Fibroblast of lung (primary cell): ENCODE measurements around the gene SSBP3. TPM values are rescaled to one million over a fixed set of nuclear protein-coding genes. Genes with fewer than 3 reads are reported as not detected.

Source experiments
- DNase-seq, 2 donors: peaks; one replicate each; pipeline versions ENCODE4 v3.0.0 to v3.0.0-alpha.2; 2010; ENCODE audit warnings: low read depth in 2 of 2
- H2AFZ ChIP-seq: 2 replicates; pipeline ENCODE4 v1.5.1; 2012; ENCODE audit warnings: low read length, control low read depth, inconsistent platforms
- H3K27ac ChIP-seq: 2 replicates; pipeline ENCODE4 v1.5.1; 2011; ENCODE audit warnings: low read length, control low read depth; ENCODE audit not compliant: insufficient read depth
- H3K27me3 ChIP-seq: 2 replicates; pipeline ENCODE4 v1.5.1; 2011; ENCODE audit warnings: mild to moderate bottlenecking, low read length; ENCODE audit not compliant: control insufficient read depth, insufficient read depth
- H3K36me3 ChIP-seq: 2 replicates; pipeline ENCODE4 v1.5.1; 2011; ENCODE audit warnings: low read length; ENCODE audit not compliant: control insufficient read depth, insufficient read depth
- H3K4me1 ChIP-seq: 2 replicates; pipeline ENCODE4 v1.5.1; 2011; ENCODE audit warnings: low read length; ENCODE audit not compliant: control insufficient read depth, insufficient read depth; ENCODE audit errors: extremely low read depth
- H3K4me2 ChIP-seq: 2 replicates; pipeline ENCODE4 v1.5.1; 2011; ENCODE audit warnings: low read length, control low read depth; ENCODE audit not compliant: insufficient read depth; ENCODE audit errors: extremely low read depth
- H3K4me3 ChIP-seq, 4 experiments: fragments of 200-600 bp in 1 of 4; sonication (generic) in 1 of 4; replicated peaks in 1 of 4; 2 replicates each; pipeline ENCODE4 v1.5.1; 2011 to 2016; ENCODE audit warnings: low read length in 4 of 4, low read depth in 3 of 4, mild to moderate bottlenecking in 3 of 4, control low read depth in 2 of 4, inconsistent platforms in 1 of 4, mixed read lengths in 1 of 4; ENCODE audit not compliant: insufficient read depth in 1 of 4; ENCODE audit errors: control extremely low read depth in 1 of 4
- H3K79me2 ChIP-seq: 2 replicates; pipeline ENCODE4 v1.5.1; 2012; ENCODE audit warnings: mild to moderate bottlenecking, low read length, inconsistent platforms; ENCODE audit not compliant: control insufficient read depth, insufficient read depth
- H3K9ac ChIP-seq: 2 replicates; pipeline ENCODE4 v1.5.1; 2011; ENCODE audit warnings: mild to moderate bottlenecking, low read length, control low read depth; ENCODE audit not compliant: insufficient read depth
- H3K9me3 ChIP-seq: 2 replicates; pipeline ENCODE4 v1.5.1; 2012; ENCODE audit warnings: low read depth, low read length; ENCODE audit not compliant: control insufficient read depth, insufficient read depth
- H4K20me1 ChIP-seq: 2 replicates; pipeline ENCODE4 v1.5.1; 2011; ENCODE audit warnings: low read length; ENCODE audit not compliant: control insufficient read depth, insufficient read depth; ENCODE audit errors: extremely low read depth
- EZH2 ChIP-seq: IDR thresholded peaks from 2 replicates; pipeline ENCODE4 v1.5.1; 2012; ENCODE audit warnings: low read length, control low read depth, mild to moderate bottlenecking; ENCODE audit errors: missing control alignments
- polyA plus RNA-seq, 2 donors: library from polyadenylated mRNA; depleted of rRNA in 1 of 2; stranded (reverse) in 1 of 2; unstranded in 1 of 2; fragments of >200 nt; gene quantifications; 2 replicates each; pipeline ENCODE4 v1.2.1, GENCODE V29; 2011 to 2012; ENCODE audit warnings: missing spikeins in 1 of 2
- total RNA-seq: library from RNA; depleted of rRNA; stranded (reverse); fragments of >200 nt; gene quantifications from 2 replicates; pipeline ENCODE4 v1.2.1, GENCODE V29; 2014
- TF ChIP-seq, protein P1 (sequence below), 2 donors: IDR thresholded peaks in 1 of 2; conservative IDR thresholded peaks in 1 of 2; 1 replicate in 1 of 2; 2 replicates in 1 of 2; pipeline ENCODE4 v1.5.1; 2011 to 2012; ENCODE audit warnings: low read length in 2 of 2, control low read depth in 1 of 2, inconsistent platforms in 1 of 2, low read depth in 1 of 2, mild to moderate bottlenecking in 1 of 2

Gene SSBP3
- total and polyA plus RNA-seq, 2 donors (not counting 1 experiment from before 2014, with no cell fraction given): 9.4 to 26.4 TPM

DNA sequence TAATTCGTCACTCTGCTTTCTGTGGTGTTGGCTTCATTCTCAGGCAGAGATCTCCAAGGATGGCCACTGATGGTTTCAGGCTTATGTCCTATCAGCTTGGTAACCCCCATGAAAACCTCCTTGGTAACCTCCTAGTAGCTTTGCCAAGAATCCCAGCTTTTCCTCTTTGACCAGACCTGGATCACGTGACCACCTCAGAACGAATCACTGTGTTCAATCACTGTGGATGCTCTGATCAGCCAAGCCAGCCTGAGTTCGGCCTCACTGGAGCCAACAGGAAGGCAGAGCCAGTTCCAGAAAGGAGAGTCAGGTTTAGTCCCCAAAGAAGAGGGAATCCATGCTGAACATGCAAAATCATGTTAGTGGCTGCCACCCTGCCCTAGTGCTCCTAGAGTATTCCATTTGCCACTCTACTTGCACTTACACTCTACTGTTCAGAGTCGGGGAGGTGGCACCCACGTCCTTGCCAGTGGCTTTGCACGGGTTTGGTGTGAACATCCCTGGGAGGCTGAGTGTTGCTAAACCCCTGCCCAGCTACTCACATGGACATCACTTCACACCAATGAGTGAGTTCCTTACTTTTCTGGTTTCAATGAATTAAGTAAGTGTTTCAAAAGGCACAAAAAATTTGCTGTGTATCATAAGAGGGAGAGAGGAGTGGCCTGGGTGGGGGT, 33.5 kb upstream of the SSBP3 start:
- H3K4me1 ChIP-seq: no peaks in the 10 kb centered on the region
- no peaks in the 10 kb centered on the region for H3K79me2 ChIP-seq
- no peaks in the 10 kb centered on the region for H3K9me3 ChIP-seq
- H3K9ac ChIP-seq: no peak overlapping the region
- DNase-seq: no peak
- H3K4me3 ChIP-seq: no peak overlapping the region
- no peak overlapping the region for H3K4me2 ChIP-seq
- no peaks in the 10 kb centered on the region for H3K27me3 ChIP-seq
- no peak overlapping the region for H2AFZ ChIP-seq
- H3K27ac ChIP-seq: no peak overlapping the region
- TF ChIP-seq EZH2: no peak
- TF ChIP-seq, protein P1, sequence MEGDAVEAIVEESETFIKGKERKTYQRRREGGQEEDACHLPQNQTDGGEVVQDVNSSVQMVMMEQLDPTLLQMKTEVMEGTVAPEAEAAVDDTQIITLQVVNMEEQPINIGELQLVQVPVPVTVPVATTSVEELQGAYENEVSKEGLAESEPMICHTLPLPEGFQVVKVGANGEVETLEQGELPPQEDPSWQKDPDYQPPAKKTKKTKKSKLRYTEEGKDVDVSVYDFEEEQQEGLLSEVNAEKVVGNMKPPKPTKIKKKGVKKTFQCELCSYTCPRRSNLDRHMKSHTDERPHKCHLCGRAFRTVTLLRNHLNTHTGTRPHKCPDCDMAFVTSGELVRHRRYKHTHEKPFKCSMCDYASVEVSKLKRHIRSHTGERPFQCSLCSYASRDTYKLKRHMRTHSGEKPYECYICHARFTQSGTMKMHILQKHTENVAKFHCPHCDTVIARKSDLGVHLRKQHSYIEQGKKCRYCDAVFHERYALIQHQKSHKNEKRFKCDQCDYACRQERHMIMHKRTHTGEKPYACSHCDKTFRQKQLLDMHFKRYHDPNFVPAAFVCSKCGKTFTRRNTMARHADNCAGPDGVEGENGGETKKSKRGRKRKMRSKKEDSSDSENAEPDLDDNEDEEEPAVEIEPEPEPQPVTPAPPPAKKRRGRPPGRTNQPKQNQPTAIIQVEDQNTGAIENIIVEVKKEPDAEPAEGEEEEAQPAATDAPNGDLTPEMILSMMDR (conservative IDR thresholded peaks at IDR 0.05 in 1 of 2, IDR thresholded peaks at IDR 0.05 in 1 of 2; ENCODE audit: low read depth in 1 of 2, low read length in 2 of 2): no peak
- no peaks in the 10 kb centered on the region for H4K20me1 ChIP-seq
- no peaks in the 10 kb centered on the region for H3K36me3 ChIP-seq

DNA sequence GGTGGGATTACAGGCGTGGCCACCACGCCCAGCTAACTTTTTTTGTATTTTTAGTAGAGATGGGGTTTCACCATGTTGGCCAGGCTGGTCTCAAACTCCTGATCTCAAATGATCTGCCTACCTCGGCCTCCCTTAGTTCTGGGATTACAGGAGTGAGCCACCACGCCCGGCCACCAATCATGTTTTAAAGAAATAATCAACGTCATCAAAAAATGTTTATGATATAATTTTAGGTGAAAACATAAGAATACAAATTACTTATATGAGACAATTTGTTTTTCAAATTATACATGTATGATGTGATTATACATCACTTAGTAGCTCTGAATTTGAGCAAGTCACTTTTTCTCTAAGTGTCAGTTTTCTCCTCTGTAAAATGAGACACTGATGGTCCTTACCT, 31.6 kb upstream of the SSBP3 start:
- Histone ChIP-seq H2AFZ (no peak overlapping the region), H4K20me1 (no peaks in the 10 kb centered on the region), H3K4me1 (no peaks in the 10 kb centered on the region), H3K9ac (no peak overlapping the region), H3K9me3 (no peaks in the 10 kb centered on the region), H3K27me3 (no peaks in the 10 kb centered on the region), H3K27ac (no peak overlapping the region), H3K36me3 (no peaks in the 10 kb centered on the region), H3K4me2 (no peak overlapping the region), H3K79me2 (no peaks in the 10 kb centered on the region), H3K4me3 (no peak overlapping the region)
- DNase-seq: no peak
- TF ChIP-seq EZH2: no peak
- TF ChIP-seq, protein P1 (conservative IDR thresholded peaks at IDR 0.05 in 1 of 2, IDR thresholded peaks at IDR 0.05 in 1 of 2; ENCODE audit: low read depth in 1 of 2, low read length in 2 of 2): no peak

DNA sequence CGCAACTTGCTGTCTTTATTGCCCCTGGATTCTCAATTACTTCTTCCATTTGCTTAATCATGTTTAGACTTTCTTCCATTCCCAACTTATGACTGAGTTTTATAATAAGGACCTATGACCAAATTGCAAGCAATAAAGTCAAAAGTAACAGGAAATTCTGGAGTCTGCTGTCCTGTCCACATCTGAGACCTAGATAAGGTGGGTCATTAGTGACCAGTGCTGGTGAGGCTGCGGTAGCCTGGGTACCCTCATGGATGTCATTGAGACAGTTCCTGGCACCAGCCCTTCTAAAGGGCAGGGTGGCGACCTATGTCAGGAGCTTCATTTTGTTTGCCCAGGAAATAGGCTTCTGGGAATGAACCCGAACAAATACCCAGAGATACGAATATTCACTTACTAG, 30.6 kb upstream of the SSBP3 start:
- no peaks in the 10 kb centered on the region for H3K79me2 ChIP-seq
- no peak overlapping the region for H3K4me3 ChIP-seq
- no peaks in the 10 kb centered on the region for H3K9me3 ChIP-seq
- H3K27ac ChIP-seq: no peak overlapping the region
- H3K4me1 ChIP-seq: no peaks in the 10 kb centered on the region
- H3K4me2 ChIP-seq: no peak overlapping the region
- H3K9ac ChIP-seq: no peak overlapping the region
- TF ChIP-seq, protein P1 (conservative IDR thresholded peaks at IDR 0.05 in 1 of 2, IDR thresholded peaks at IDR 0.05 in 1 of 2; ENCODE audit: low read depth in 1 of 2, low read length in 2 of 2): no peak
- no peak for TF ChIP-seq EZH2
- DNase-seq: no peak
- H3K36me3 ChIP-seq: no peaks in the 10 kb centered on the region
- no peaks in the 10 kb centered on the region for H4K20me1 ChIP-seq
- no peak overlapping the region for H2AFZ ChIP-seq
- no peaks in the 10 kb centered on the region for H3K27me3 ChIP-seq
